K562 (cell line): ENCODE measurements around the gene RASAL1. TPM values are rescaled to one million over a fixed set of nuclear protein-coding genes. Genes with fewer than 3 reads are reported as not detected.
A peak's percentile ranks its signal among the peaks of the same experiment; 100 is the strongest.

Experiments
- CHD4 ChIP-seq: fragments of 200-600 bp; sonication (generic); IDR thresholded peaks from 3 replicates; pipeline ENCODE4 v1.6.1; 2012; ENCODE audit warnings: low read depth, mild to moderate bottlenecking, mixed read lengths, low read length, inconsistent platforms; ENCODE audit not compliant: insufficient read depth, insufficient replicate concordance, poor library complexity, severe bottlenecking
- FOXA1 ChIP-seq: fragments of 450-650 bp; IDR thresholded peaks from 2 replicates; pipeline ENCODE4 v1.6.1; 2016; ENCODE audit warnings: mild to moderate bottlenecking, borderline replicate concordance
- FOXK1 ChIP-seq: sonication (generic); formaldehyde crosslinking; IDR thresholded peaks from 2 replicates; pipeline ENCODE4 v1.8.0; 2022; ENCODE audit warnings: missing genetic modification reagents, mild to moderate bottlenecking, borderline replicate concordance
- ILF3 ChIP-seq: fragments of 450-650 bp; IDR thresholded peaks from 2 replicates; pipeline ENCODE4 v1.6.1; 2018; ENCODE audit warnings: antibody characterized with exemption, mild to moderate bottlenecking, moderate library complexity, borderline replicate concordance
- MAFK ChIP-seq: IDR thresholded peaks from 2 replicates; pipeline ENCODE4 v1.6.1; 2011; ENCODE audit warnings: low read length, improper control_type of control experiment
- NFIC ChIP-seq: fragments of 450-650 bp; IDR thresholded peaks from 2 replicates; pipeline ENCODE4 v1.6.1; 2017; ENCODE audit warnings: mild to moderate bottlenecking, inconsistent platforms
- NR2C1 ChIP-seq, 2 experiments: fragments of 450-650 bp; IDR thresholded peaks; 2 replicates each; pipeline ENCODE4 v1.6.1; 2017; ENCODE audit warnings: mild to moderate bottlenecking in 2 of 2, antibody characterized with exemption in 1 of 2, inconsistent platforms in 1 of 2, missing compliant biosample characterization in 1 of 2, missing genetic modification characterization in 1 of 2
- RAD21 ChIP-seq, 2 experiments: fragments of 250-450 bp in 1 of 2; fragments of 450-650 bp in 1 of 2; sonication (Bioruptor Pico) in 1 of 2; formaldehyde crosslinking in 1 of 2; IDR thresholded peaks in 1 of 2; conservative IDR thresholded peaks in 1 of 2; 2 replicates each; pipeline versions ENCODE4 v1.4.0 to v1.8.0; 2020 to 2022; ENCODE audit warnings: mild to moderate bottlenecking in 2 of 2, moderate library complexity in 1 of 2
- TCF3 ChIP-seq: sonication (generic); formaldehyde crosslinking; IDR thresholded peaks from 2 replicates; pipeline ENCODE4 v1.4.0; 2020; ENCODE audit warnings: mild to moderate bottlenecking, missing genetic modification reagents
- ZNF408 ChIP-seq: fragments of 250-450 bp; sonication (Bioruptor Pico); IDR thresholded peaks from 2 replicates; pipeline ENCODE4 v1.4.0; 2020; ENCODE audit warnings: low read depth, mild to moderate bottlenecking, moderate library complexity
- ZNF57 ChIP-seq: fragments of 450-650 bp; formaldehyde crosslinking; IDR thresholded peaks from 2 replicates; pipeline ENCODE4 v1.4.0; 2020; ENCODE audit warnings: mild to moderate bottlenecking, moderate library complexity
- ZNF583 ChIP-seq: fragments of 250-450 bp; sonication (Bioruptor Pico); IDR thresholded peaks from 2 replicates; pipeline ENCODE4 v1.4.0; 2020
- polyA plus RNA-seq, 8 experiments: library from polyadenylated mRNA; depleted of rRNA in 4 of 8; stranded (reverse) in 5 of 8; unstranded in 3 of 8; fragments of >200 nt; fragmentation: Nextera tagmentation in 2 of 8; fragmentation: Illumina TruSeq in 1 of 8; extraction: Ambion mirVana in 2 of 8; extraction: Trizol in 1 of 8; gene quantifications; 2 replicates each; pipeline versions ENCODE4 v1.2.1 to v1.2.3, GENCODE V29; 2011 to 2014; ENCODE audit warnings: inconsistent platforms in 1 of 8, missing spikeins in 1 of 8
- total RNA-seq, 7 experiments: library from RNA; depleted of rRNA in 6 of 7; stranded (reverse); fragments of >200 nt in 6 of 7; fragmentation: Illumina TruSeq in 2 of 7; extraction: Trizol in 2 of 7; gene quantifications; 2 replicates each; pipeline versions ENCODE4 v1.2.1 to v1.2.3, GENCODE V29; 2011 to 2021; ENCODE audit warnings: low replicate concordance in 1 of 7
- TF ChIP-seq, protein P1 (sequence below): fragments of 450-650 bp; formaldehyde crosslinking; IDR thresholded peaks from 2 replicates; pipeline ENCODE4 v1.4.0; 2020; ENCODE audit warnings: mild to moderate bottlenecking, moderate library complexity

RASAL1 gene
- total and polyA plus RNA-seq, 9 of the 15 experiments (the other 6 are each of a cell fraction or from before 2014, with no cell fraction given) = 0.06 to 0.16 (median 0.14) TPM; not detected in 6

DNA sequence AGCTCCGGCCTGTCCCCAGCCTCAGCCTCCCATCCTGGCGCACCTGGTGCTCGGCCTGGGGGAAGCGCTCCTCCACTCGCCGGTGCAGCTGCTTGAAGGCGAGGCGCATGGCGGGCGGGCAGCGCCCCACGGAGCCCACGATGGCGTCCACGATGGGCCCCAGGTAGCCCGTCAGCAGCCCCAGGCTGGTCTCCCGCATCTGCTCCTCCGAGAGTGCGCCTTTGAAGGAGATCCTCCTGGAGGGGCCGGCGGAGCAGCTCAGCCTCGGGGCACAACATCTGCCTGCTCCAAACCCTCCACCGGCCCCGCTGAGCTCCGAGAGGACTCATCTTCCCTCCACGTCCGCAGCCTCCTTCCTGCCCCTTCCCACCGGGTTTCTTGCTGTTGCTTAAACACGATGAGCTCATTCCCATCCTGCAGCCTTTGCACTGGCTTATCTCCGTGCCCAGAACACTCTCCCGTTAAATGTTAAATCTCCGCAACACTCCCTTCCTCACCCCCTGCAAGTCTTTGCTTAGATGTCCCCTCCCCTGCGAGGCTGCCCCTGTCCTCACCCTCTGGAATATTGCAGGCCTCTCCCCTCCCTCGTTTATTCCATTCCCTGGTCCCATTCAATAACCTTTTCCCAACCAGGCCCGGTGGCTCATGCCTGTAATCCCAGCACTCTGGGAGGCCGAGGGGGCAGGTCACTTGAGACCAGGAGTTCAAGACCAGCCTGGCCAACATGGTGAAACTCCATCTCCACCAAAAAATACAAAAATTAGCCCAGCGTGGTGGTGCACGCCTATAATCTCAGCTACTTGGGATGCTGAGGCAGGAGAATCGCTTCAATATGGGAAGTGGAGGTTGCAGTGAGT is 23.3 kb downstream of the RASAL1 start (continued):
- no peak for TF ChIP-seq NFIC
- no peak for TF ChIP-seq FOXK1 (CRISPR knock-in tag)
- TF ChIP-seq, protein P1, sequence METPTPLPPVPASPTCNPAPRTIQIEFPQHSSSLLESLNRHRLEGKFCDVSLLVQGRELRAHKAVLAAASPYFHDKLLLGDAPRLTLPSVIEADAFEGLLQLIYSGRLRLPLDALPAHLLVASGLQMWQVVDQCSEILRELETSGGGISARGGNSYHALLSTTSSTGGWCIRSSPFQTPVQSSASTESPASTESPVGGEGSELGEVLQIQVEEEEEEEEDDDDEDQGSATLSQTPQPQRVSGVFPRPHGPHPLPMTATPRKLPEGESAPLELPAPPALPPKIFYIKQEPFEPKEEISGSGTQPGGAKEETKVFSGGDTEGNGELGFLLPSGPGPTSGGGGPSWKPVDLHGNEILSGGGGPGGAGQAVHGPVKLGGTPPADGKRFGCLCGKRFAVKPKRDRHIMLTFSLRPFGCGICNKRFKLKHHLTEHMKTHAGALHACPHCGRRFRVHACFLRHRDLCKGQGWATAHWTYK (CRISPR knock-in tag) = no peak
- TF ChIP-seq MAFK = no peak
- TF ChIP-seq FOXA1 = no peak
- TF ChIP-seq TCF3 = peak; percentile 32; the same call in 1 of the 2 replicates
- TF ChIP-seq NR2C1 (IDR thresholded peaks at IDR 0.05) = no peak
- no peak for TF ChIP-seq NR2C1 (tag; IDR thresholded peaks at IDR 0.05)
- no peak for TF ChIP-seq ZNF583 (CRISPR knock-in tag)
- TF ChIP-seq ZNF57 (CRISPR knock-in tag) = no peak
- TF ChIP-seq ILF3 = no peak
- no peak for TF ChIP-seq ZNF408 (CRISPR knock-in tag)
- no peak for TF ChIP-seq CHD4
- no peak for TF ChIP-seq RAD21 (CRISPR knock-in tag; conservative IDR thresholded peaks at IDR 0.05 in 1 of 2, IDR thresholded peaks at IDR 0.05 in 1 of 2)
